ENCODE data around the gene CRYGA. TPM values are rescaled to one million over a fixed set of nuclear protein-coding genes. Genes with fewer than 3 reads are reported as not detected.

Gene CRYGA
- total and polyA plus RNA-seq, 3 donors from 2014 or later: not detected

- intact Hi-C loops (cut with DNase I; ENCODE audit: low total_unique reads): no loop called here
- no peak for TF ChIP-seq POLR2A (IDR thresholded peaks at IDR 0.05)
- no peak for TF ChIP-seq CTCF (IDR thresholded peaks at IDR 0.05)
- WGBS, 2 donors: 78 to 88% methylated on average over 5 of the region's 5 CpGs
- H3K27ac ChIP-seq: no peak overlapping the region
- H3K4me3 ChIP-seq: no peak overlapping the region
- H3K27me3 ChIP-seq: no peaks in the 10 kb centered on the region
- H3K9me3 ChIP-seq: no peaks in the 10 kb centered on the region
- H3K4me1 ChIP-seq: no peaks in the 10 kb centered on the region
- H3K36me3 ChIP-seq (ENCODE audit: low read depth, missing control alignments): no peaks in the 10 kb centered on the region
- DNase-seq: no peak
Observed at GRCh38 chr2:208189069-208189809, 25.9 kb upstream of the CRYGA start.

GRCh38 chr2:208186893-208187292 is 23.5 kb upstream of the CRYGA start:
- Histone ChIP-seq H3K27me3 (no peaks in the 10 kb centered on the region), H3K27ac (no peak overlapping the region), H3K36me3 (ENCODE audit: low read depth, missing control alignments) (no peaks in the 10 kb centered on the region), H3K4me3 (no peak overlapping the region), H3K4me1 (no peaks in the 10 kb centered on the region), H3K9me3 (no peaks in the 10 kb centered on the region)
- intact Hi-C loops (cut with DNase I; ENCODE audit: low total_unique reads): no loop called here
- no peak for DNase-seq
- no peak for TF ChIP-seq POLR2A (IDR thresholded peaks at IDR 0.05)
- TF ChIP-seq CTCF (IDR thresholded peaks at IDR 0.05): no peak
- WGBS, 2 donors: 89 to 91% methylated on average over 2 of the region's 2 CpGs

- WGBS, 2 donors: 70 to 74% methylated on average over 5 of the region's 5 CpGs
- TF ChIP-seq CTCF (IDR thresholded peaks at IDR 0.05) (no peak), POLR2A (IDR thresholded peaks at IDR 0.05) (no peak)
Observed at GRCh38 chr2:208186465-208186864, 23.1 kb upstream of the CRYGA start.

GRCh38 chr2:208183972-208184705 is 20.8 kb upstream of the CRYGA start:
- Histone ChIP-seq H3K36me3 (ENCODE audit: low read depth, missing control alignments) (no peaks in the 10 kb centered on the region), H3K27me3 (no peaks in the 10 kb centered on the region), H3K27ac (no peak overlapping the region), H3K4me3 (no peak overlapping the region), H3K4me1 (no peaks in the 10 kb centered on the region), H3K9me3 (no peaks in the 10 kb centered on the region)
- TF ChIP-seq POLR2A (IDR thresholded peaks at IDR 0.05): no peak
- TF ChIP-seq CTCF (IDR thresholded peaks at IDR 0.05): no peak
- WGBS, 2 donors: 25 to 31% methylated on average over 12 of the region's 12 CpGs
- DNase-seq: no peak
- intact Hi-C loops (cut with DNase I; ENCODE audit: low total_unique reads): no loop called here

More at GRCh38 chr2:208186465-208186864, 23.1 kb upstream of the CRYGA start:
- H3K9me3 ChIP-seq: no peaks in the 10 kb centered on the region
- no peaks in the 10 kb centered on the region for H3K27me3 ChIP-seq
- intact Hi-C loops (cut with DNase I; ENCODE audit: low total_unique reads): no loop called here
- no peaks in the 10 kb centered on the region for H3K36me3 ChIP-seq (ENCODE audit: low read depth, missing control alignments)
- no peaks in the 10 kb centered on the region for H3K4me1 ChIP-seq
- DNase-seq: no peak
- no peak overlapping the region for H3K4me3 ChIP-seq
- no peak overlapping the region for H3K27ac ChIP-seq

Data from testis (tissue), 3 donors.